Muscle layer of colon (tissue), 2 donors: ENCODE results near the gene DYRK1B.
"Not testable (repeated sequence)": the region's sequence is repeated elsewhere in the genome, so short reads cannot be mapped to it uniquely, and the experiment has no call there.

Source experiments
- H3K27ac ChIP-seq: one replicate; pipeline ENCODE4 v1.7.0; 2013; ENCODE audit warnings: low read depth, mild to moderate bottlenecking, low read length, moderate library complexity
- H3K27me3 ChIP-seq, 2 donors: one replicate each; pipeline ENCODE4 v1.7.0; 2013; ENCODE audit warnings: low read length in 2 of 2, mild to moderate bottlenecking in 2 of 2; ENCODE audit not compliant: insufficient read depth in 2 of 2, control insufficient read depth in 1 of 2
- H3K36me3 ChIP-seq: one replicate; pipeline ENCODE4 v1.7.0; 2013; ENCODE audit warnings: mild to moderate bottlenecking, low read length; ENCODE audit not compliant: insufficient read depth
- H3K4me1 ChIP-seq: one replicate; pipeline ENCODE4 v1.7.0; 2013; ENCODE audit warnings: mild to moderate bottlenecking, low read length; ENCODE audit not compliant: insufficient read depth
- H3K4me3 ChIP-seq, 2 donors: one replicate each; pipeline ENCODE4 v1.7.0; 2013; ENCODE audit warnings: low read length in 2 of 2, low read depth in 1 of 2, mild to moderate bottlenecking in 1 of 2, moderate library complexity in 1 of 2
- H3K9ac ChIP-seq: one replicate; pipeline ENCODE4 v1.7.0; 2013; ENCODE audit warnings: low read length
- H3K9me3 ChIP-seq: one replicate; pipeline ENCODE4 v1.7.0; 2013; ENCODE audit warnings: mild to moderate bottlenecking, low read length
- donor health status: abdominal sarcoma.
- donor health status: Adenocarcinoma of cecum.

DYRK1B gene

GRCh38 chr19:39817888-39818561 is 15.9 kb downstream of the DYRK1B start:
- H3K9ac ChIP-seq = no peak overlapping the region
- no peaks in the 10 kb centered on the region for H3K27me3 ChIP-seq
- H3K4me3 ChIP-seq = no peak overlapping the region
- H3K27ac ChIP-seq = no peak overlapping the region
- peaks cover under 1% of the 10 kb centered on the region for H3K4me1 ChIP-seq
- no peaks in the 10 kb centered on the region for H3K9me3 ChIP-seq
- no peaks in the 10 kb centered on the region for H3K36me3 ChIP-seq

GRCh38 chr19:39816287-39817048 is 17.5 kb downstream of the DYRK1B start:
- H3K27ac ChIP-seq = no peak overlapping the region
- no peak overlapping the region for H3K4me3 ChIP-seq
- no peaks in the 10 kb centered on the region for H3K36me3 ChIP-seq
- H3K9me3 ChIP-seq = no peaks in the 10 kb centered on the region
- H3K27me3 ChIP-seq = no peaks in the 10 kb centered on the region
- H3K9ac ChIP-seq = no peak overlapping the region
- H3K4me1 ChIP-seq = no peaks in the 10 kb centered on the region

- Histone ChIP-seq H3K36me3 (no peaks in the 10 kb centered on the region), H3K9ac (no peak overlapping the region), H3K9me3 (no peaks in the 10 kb centered on the region), H3K4me1 (no peaks in the 10 kb centered on the region), H3K27me3 (no peaks in the 10 kb centered on the region), H3K27ac (no peak overlapping the region), H3K4me3 (no peak overlapping the region)
Measured at GRCh38 chr19:39814595-39814994, 19.4 kb downstream of the DYRK1B start.

- H3K27ac ChIP-seq, H3K27me3 ChIP-seq, H3K4me1 ChIP-seq: not testable (repeated sequence)
Measured at GRCh38 chr19:39814111-39814510, 19.9 kb downstream of the DYRK1B start.

GRCh38 chr19:39813264-39813993 is 20.5 kb downstream of the DYRK1B start:
- H3K9ac ChIP-seq = no peak overlapping the region
- H3K27me3 ChIP-seq = no peaks in the 10 kb centered on the region
- no peak overlapping the region for H3K27ac ChIP-seq
- H3K4me1 ChIP-seq = no peaks in the 10 kb centered on the region
- no peaks in the 10 kb centered on the region for H3K9me3 ChIP-seq
- no peaks in the 10 kb centered on the region for H3K36me3 ChIP-seq
- no peak overlapping the region for H3K4me3 ChIP-seq

More at GRCh38 chr19:39814111-39814510, 19.9 kb downstream of the DYRK1B start:
- not testable (repeated sequence) for H3K36me3 ChIP-seq, H3K4me3 ChIP-seq, H3K9ac ChIP-seq, H3K9me3 ChIP-seq

- no peaks in the 10 kb centered on the region for H3K9me3 ChIP-seq
- no peaks in the 10 kb centered on the region for H3K4me1 ChIP-seq
- no peaks in the 10 kb centered on the region for H3K27me3 ChIP-seq
- no peak overlapping the region for H3K27ac ChIP-seq
- no peak overlapping the region for H3K9ac ChIP-seq
- H3K4me3 ChIP-seq = no peak overlapping the region
- H3K36me3 ChIP-seq = no peaks in the 10 kb centered on the region
Measured at GRCh38 chr19:39811064-39811463, 22.9 kb downstream of the DYRK1B start.

- no peaks in the 10 kb centered on the region for H3K36me3 ChIP-seq
Measured at GRCh38 chr19:39810424-39810823, 23.5 kb downstream of the DYRK1B start.

GRCh38 chr19:39809368-39809767 is 24.6 kb downstream of the DYRK1B start:
- H3K27ac ChIP-seq = no peak overlapping the region
- no peak overlapping the region for H3K9ac ChIP-seq
- no peak overlapping the region for H3K4me3 ChIP-seq
- no peaks in the 10 kb centered on the region for H3K36me3 ChIP-seq
- no peaks in the 10 kb centered on the region for H3K4me1 ChIP-seq
- no peaks in the 10 kb centered on the region for H3K9me3 ChIP-seq
- H3K27me3 ChIP-seq = no peaks in the 10 kb centered on the region

More at GRCh38 chr19:39810424-39810823, 23.5 kb downstream of the DYRK1B start:
- no peaks in the 10 kb centered on the region for H3K4me1 ChIP-seq
- H3K4me3 ChIP-seq = no peak overlapping the region
- H3K9ac ChIP-seq = no peak overlapping the region
- no peaks in the 10 kb centered on the region for H3K9me3 ChIP-seq
- no peak overlapping the region for H3K27ac ChIP-seq
- H3K27me3 ChIP-seq = no peaks in the 10 kb centered on the region

GRCh38 chr19:39808688-39809087 is 25.3 kb downstream of the DYRK1B start:
- H3K4me1 ChIP-seq, H3K27me3 ChIP-seq, H3K9ac ChIP-seq, H3K4me3 ChIP-seq, H3K9me3 ChIP-seq, H3K36me3 ChIP-seq, H3K27ac ChIP-seq: not testable (repeated sequence)

GRCh38 chr19:39807846-39808364 is 26.1 kb downstream of the DYRK1B start:
- H3K9ac ChIP-seq = no peak overlapping the region
- H3K36me3 ChIP-seq = no peaks in the 10 kb centered on the region
- no peaks in the 10 kb centered on the region for H3K4me1 ChIP-seq
- H3K9me3 ChIP-seq = no peaks in the 10 kb centered on the region
- peaks cover 0 to 14% of the 10 kb centered on the region in 2 donors for H3K27me3 ChIP-seq
- H3K27ac ChIP-seq = no peak overlapping the region
- H3K4me3 ChIP-seq = no peak overlapping the region

- H3K4me1 ChIP-seq = no peaks in the 10 kb centered on the region
- H3K9me3 ChIP-seq = no peaks in the 10 kb centered on the region
- no peaks in the 10 kb centered on the region for H3K36me3 ChIP-seq
- no peak overlapping the region for H3K9ac ChIP-seq
- no peak overlapping the region for H3K27ac ChIP-seq
- H3K27me3 ChIP-seq = peaks cover 0 to 16% of the 10 kb centered on the region in 2 donors
- no peak overlapping the region for H3K4me3 ChIP-seq
Measured at GRCh38 chr19:39805104-39805503, 28.9 kb downstream of the DYRK1B start.
